ENCODE measurements around the gene GPR78.

Gene GPR78

GRCh38 chr4:8610858-8611616 lies 30.8 kb downstream of the GPR78 start:
- Histone ChIP-seq H2AFZ (ENCODE audit: low read depth) (no peak overlapping the region), H3K9ac (no peak overlapping the region), H3K79me2 (ENCODE audit: insufficient read depth, low read depth) (no peaks in the 10 kb centered on the region), H4K20me1 (ENCODE audit: insufficient read depth) (no peaks in the 10 kb centered on the region), H3K4me1 (ENCODE audit: low read depth, poor library complexity, severe bottlenecking) (no peaks in the 10 kb centered on the region), H3K27me3 (ENCODE audit: insufficient read depth, low read depth) (no peaks in the 10 kb centered on the region; the same call in 1 of the 2 replicates), H3K4me3 (IDR thresholded peaks at IDR 0.05; ENCODE audit: insufficient read depth, low read depth, low read length) (no peak overlapping the region), H3K36me3 (ENCODE audit: insufficient read depth) (no peaks in the 10 kb centered on the region), H3K27ac (no peak overlapping the region), H3K4me2 (no peak overlapping the region)
- TF ChIP-seq, protein P1, sequence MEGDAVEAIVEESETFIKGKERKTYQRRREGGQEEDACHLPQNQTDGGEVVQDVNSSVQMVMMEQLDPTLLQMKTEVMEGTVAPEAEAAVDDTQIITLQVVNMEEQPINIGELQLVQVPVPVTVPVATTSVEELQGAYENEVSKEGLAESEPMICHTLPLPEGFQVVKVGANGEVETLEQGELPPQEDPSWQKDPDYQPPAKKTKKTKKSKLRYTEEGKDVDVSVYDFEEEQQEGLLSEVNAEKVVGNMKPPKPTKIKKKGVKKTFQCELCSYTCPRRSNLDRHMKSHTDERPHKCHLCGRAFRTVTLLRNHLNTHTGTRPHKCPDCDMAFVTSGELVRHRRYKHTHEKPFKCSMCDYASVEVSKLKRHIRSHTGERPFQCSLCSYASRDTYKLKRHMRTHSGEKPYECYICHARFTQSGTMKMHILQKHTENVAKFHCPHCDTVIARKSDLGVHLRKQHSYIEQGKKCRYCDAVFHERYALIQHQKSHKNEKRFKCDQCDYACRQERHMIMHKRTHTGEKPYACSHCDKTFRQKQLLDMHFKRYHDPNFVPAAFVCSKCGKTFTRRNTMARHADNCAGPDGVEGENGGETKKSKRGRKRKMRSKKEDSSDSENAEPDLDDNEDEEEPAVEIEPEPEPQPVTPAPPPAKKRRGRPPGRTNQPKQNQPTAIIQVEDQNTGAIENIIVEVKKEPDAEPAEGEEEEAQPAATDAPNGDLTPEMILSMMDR (conservative IDR thresholded peaks at IDR 0.05; ENCODE audit: low read depth, low read length) = no peak

- Histone ChIP-seq H3K36me3 (ENCODE audit: insufficient read depth) (no peaks in the 10 kb centered on the region), H3K79me2 (ENCODE audit: insufficient read depth, low read depth) (no peaks in the 10 kb centered on the region), H3K4me2 (no peak overlapping the region), H4K20me1 (ENCODE audit: insufficient read depth) (no peaks in the 10 kb centered on the region), H3K27ac (no peak overlapping the region), H3K4me3 (IDR thresholded peaks at IDR 0.05; ENCODE audit: insufficient read depth, low read depth, low read length) (no peak overlapping the region), H2AFZ (ENCODE audit: low read depth) (no peak overlapping the region), H3K4me1 (ENCODE audit: low read depth, poor library complexity, severe bottlenecking) (no peaks in the 10 kb centered on the region), H3K27me3 (ENCODE audit: insufficient read depth, low read depth) (no peaks in the 10 kb centered on the region; the same call in 1 of the 2 replicates), H3K9ac (no peak overlapping the region)
- TF ChIP-seq, protein P1 (conservative IDR thresholded peaks at IDR 0.05; ENCODE audit: low read depth, low read length) = no peak
These were observed 32.5 kb downstream of the GPR78 start for GRCh38 chr4:8612646-8613045.

GRCh38 chr4:8613421-8614364 lies 33.5 kb downstream of the GPR78 start:
- Histone ChIP-seq H3K9ac (no peak overlapping the region), H3K27me3 (ENCODE audit: insufficient read depth, low read depth) (no peaks in the 10 kb centered on the region; the same call in 1 of the 2 replicates), H3K27ac (no peak overlapping the region), H2AFZ (ENCODE audit: low read depth) (no peak overlapping the region), H3K36me3 (ENCODE audit: insufficient read depth) (no peaks in the 10 kb centered on the region), H3K4me2 (no peak overlapping the region), H3K79me2 (ENCODE audit: insufficient read depth, low read depth) (no peaks in the 10 kb centered on the region), H3K4me3 (IDR thresholded peaks at IDR 0.05; ENCODE audit: insufficient read depth, low read depth, low read length) (no peak overlapping the region), H3K4me1 (ENCODE audit: low read depth, poor library complexity, severe bottlenecking) (no peaks in the 10 kb centered on the region), H4K20me1 (ENCODE audit: insufficient read depth) (no peaks in the 10 kb centered on the region)
- TF ChIP-seq, protein P1 (conservative IDR thresholded peaks at IDR 0.05; ENCODE audit: low read depth, low read length) = no peak

- Histone ChIP-seq H4K20me1 (ENCODE audit: insufficient read depth) (no peaks in the 10 kb centered on the region), H3K4me3 (IDR thresholded peaks at IDR 0.05; ENCODE audit: insufficient read depth, low read depth, low read length) (no peak overlapping the region), H3K9ac (no peak overlapping the region), H2AFZ (ENCODE audit: low read depth) (no peak overlapping the region), H3K27me3 (ENCODE audit: insufficient read depth, low read depth) (no peaks in the 10 kb centered on the region; the same call in 1 of the 2 replicates), H3K4me1 (ENCODE audit: low read depth, poor library complexity, severe bottlenecking) (no peaks in the 10 kb centered on the region), H3K79me2 (ENCODE audit: insufficient read depth, low read depth) (no peaks in the 10 kb centered on the region), H3K36me3 (ENCODE audit: insufficient read depth) (no peaks in the 10 kb centered on the region), H3K4me2 (no peak overlapping the region), H3K27ac (no peak overlapping the region)
- TF ChIP-seq, protein P1 (conservative IDR thresholded peaks at IDR 0.05; ENCODE audit: low read depth, low read length) = no peak
These were observed 34.4 kb downstream of the GPR78 start for GRCh38 chr4:8614365-8615193.
